ENCODE measurements around the gene VPS18.

DNA sequence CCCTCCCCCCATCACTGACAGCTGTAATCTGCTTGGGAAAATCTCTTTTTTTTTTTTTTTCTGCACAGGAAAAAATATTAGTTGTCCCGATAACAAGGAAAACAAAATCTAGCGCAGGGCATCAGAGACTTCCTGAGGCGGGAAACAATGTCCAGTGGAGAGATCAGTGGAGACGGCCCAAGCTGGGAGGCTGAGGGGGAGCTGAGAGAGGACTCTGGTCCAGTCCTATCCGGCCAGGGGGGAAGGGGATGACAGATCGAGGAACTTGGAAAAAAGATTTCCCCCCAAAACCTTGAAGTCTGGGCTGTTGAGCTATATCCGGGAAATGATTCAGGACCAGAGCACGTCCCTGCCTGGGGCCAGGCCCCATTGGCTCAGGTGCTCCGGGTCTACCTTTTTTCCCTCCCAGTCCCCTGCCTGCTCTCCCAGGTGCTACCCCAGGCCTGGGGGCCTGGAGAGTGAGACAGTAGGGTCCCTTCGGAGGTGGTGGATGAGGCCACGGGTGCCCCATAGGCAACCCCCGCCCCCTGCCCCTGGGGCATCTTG is 20.9 kb downstream of the VPS18 start:
- no peak for TF ChIP-seq EZH2 (IDR thresholded peaks at IDR 0.05)
- TF ChIP-seq, protein P1, sequence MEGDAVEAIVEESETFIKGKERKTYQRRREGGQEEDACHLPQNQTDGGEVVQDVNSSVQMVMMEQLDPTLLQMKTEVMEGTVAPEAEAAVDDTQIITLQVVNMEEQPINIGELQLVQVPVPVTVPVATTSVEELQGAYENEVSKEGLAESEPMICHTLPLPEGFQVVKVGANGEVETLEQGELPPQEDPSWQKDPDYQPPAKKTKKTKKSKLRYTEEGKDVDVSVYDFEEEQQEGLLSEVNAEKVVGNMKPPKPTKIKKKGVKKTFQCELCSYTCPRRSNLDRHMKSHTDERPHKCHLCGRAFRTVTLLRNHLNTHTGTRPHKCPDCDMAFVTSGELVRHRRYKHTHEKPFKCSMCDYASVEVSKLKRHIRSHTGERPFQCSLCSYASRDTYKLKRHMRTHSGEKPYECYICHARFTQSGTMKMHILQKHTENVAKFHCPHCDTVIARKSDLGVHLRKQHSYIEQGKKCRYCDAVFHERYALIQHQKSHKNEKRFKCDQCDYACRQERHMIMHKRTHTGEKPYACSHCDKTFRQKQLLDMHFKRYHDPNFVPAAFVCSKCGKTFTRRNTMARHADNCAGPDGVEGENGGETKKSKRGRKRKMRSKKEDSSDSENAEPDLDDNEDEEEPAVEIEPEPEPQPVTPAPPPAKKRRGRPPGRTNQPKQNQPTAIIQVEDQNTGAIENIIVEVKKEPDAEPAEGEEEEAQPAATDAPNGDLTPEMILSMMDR (IDR thresholded peaks at IDR 0.05), result no peak
- no peak for TF ChIP-seq EZH2phosphoT487 (IDR thresholded peaks at IDR 0.05)

All from neural progenitor cell (in vitro differentiated cells).